MG63 (cell line): Measurements from ENCODE around the gene ZPLD1. TPM values are rescaled to one million over a fixed set of nuclear protein-coding genes. Genes with fewer than 3 reads are reported as not detected.

Source experiments
- DNase-seq: peaks from one replicate; pipeline ENCODE4 v3.0.0-alpha.2; 2020
- H3K27me3 ChIP-seq: fragments of 250-450 bp; sonication (Bioruptor Pico); 2 replicates; pipeline ENCODE4 v1.5.1; 2020; ENCODE audit warnings: mild to moderate bottlenecking, moderate library complexity
- H3K36me3 ChIP-seq: fragments of 250-450 bp; sonication (Bioruptor Pico); 2 replicates; pipeline ENCODE4 v1.5.1; 2020; ENCODE audit warnings: mild to moderate bottlenecking, moderate library complexity
- H3K4me3 ChIP-seq: fragments of 250-450 bp; sonication (Bioruptor Pico); 2 replicates; pipeline ENCODE4 v1.5.1; 2020; ENCODE audit warnings: mild to moderate bottlenecking, moderate library complexity
- H3K9me3 ChIP-seq: fragments of 250-450 bp; sonication (Bioruptor Pico); 2 replicates; pipeline ENCODE4 v1.5.1; 2020; ENCODE audit warnings: mild to moderate bottlenecking, moderate library complexity
- total RNA-seq: library from RNA; depleted of rRNA; stranded (reverse); fragments of >200 nt; shearing (Covaris generic); gene quantifications from 2 replicates; pipeline ENCODE4 v1.2.3, GENCODE V29; 2014; ENCODE audit warnings: low replicate concordance; rRNA removed

The ZPLD1 gene
- not detected in 2 replicates for total RNA-seq

DNA sequence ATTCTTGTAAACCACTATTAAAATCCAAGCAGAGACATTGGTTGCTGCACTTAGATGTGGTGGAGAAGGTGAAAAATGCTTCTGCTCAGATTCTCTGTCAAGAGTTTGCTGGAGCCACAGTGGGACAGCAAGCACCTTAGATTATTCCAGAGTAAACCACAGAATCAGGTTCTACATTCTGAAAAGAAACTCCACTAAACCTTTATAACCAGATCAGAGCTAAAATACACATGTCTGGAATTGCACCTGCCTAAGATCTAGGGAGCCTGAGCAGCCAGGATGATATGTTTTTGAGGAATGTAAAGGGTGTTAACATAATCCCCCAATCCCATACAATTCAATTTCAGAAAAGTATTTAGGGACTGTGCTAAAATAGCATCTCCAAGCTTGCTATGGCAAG lies at the start of gene ZPLD1:
Gene ZPLD1, plus strand, starts transcription at position 301 of the 400 bp plus-strand sequence. CDS start 3,473 bp downstream, outside the sequence.
- no peaks in the 10 kb centered on the region for H3K9me3 ChIP-seq
- no peaks in the 10 kb centered on the region for H3K36me3 ChIP-seq
- no peak within 1 kb of the TSS for H3K4me3 ChIP-seq
- no peak for DNase-seq
- H3K27me3 ChIP-seq, result no peaks in the 10 kb centered on the region

GRCh38 chr3:102390171-102390864 lies 44.5 kb upstream of the ZPLD1 start:
- 0 out of 2 replicates have a peak, but pooled peaks cover 2% of the 10 kb centered on the region for H3K27me3 ChIP-seq
- no peak overlapping the region for H3K4me3 ChIP-seq
- no peak for DNase-seq
- no peaks in the 10 kb centered on the region for H3K36me3 ChIP-seq
- no peaks in the 10 kb centered on the region for H3K9me3 ChIP-seq

- no peak for DNase-seq
- no peak overlapping the region for H3K4me3 ChIP-seq
- no peaks in the 10 kb centered on the region for H3K9me3 ChIP-seq
- H3K27me3 ChIP-seq, result 0 out of 2 replicates have a peak, but pooled peaks cover 2% of the 10 kb centered on the region
- no peaks in the 10 kb centered on the region for H3K36me3 ChIP-seq
Measured at GRCh38 chr3:102390916-102391315, 43.9 kb upstream of the ZPLD1 start.

GRCh38 chr3:102391491-102391890 lies 43.3 kb upstream of the ZPLD1 start:
- DNase-seq, result no peak
- Histone ChIP-seq H3K9me3 (no peaks in the 10 kb centered on the region), H3K27me3 (0 out of 2 replicates have a peak, but pooled peaks cover 2% of the 10 kb centered on the region), H3K4me3 (no peak overlapping the region), H3K36me3 (no peaks in the 10 kb centered on the region)

DNA sequence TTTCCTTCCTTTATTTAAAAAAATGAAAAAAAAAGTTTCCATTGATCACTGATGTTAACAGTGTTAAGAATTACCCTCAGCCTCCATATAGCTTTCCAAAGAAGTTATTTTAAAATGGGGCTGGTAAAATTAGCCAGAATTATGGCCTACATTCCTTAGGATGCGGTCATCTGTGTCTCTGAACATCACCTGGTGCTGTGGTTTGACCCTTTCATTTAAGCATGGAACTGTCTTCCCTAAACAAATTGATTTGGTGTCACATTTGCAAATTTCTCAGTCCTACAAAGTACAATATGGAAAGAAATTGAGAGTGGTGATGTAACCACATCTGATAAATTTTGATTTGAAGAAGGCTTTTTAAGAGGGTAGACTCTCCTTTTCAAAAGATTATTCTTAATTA lies 40.3 kb upstream of the ZPLD1 start:
- H3K27me3 ChIP-seq, result 0 out of 2 replicates have a peak, but pooled peaks cover 2% of the 10 kb centered on the region
- H3K4me3 ChIP-seq, result no peak overlapping the region
- H3K9me3 ChIP-seq, result no peaks in the 10 kb centered on the region
- no peak for DNase-seq
- H3K36me3 ChIP-seq, result no peaks in the 10 kb centered on the region

- H3K27me3 ChIP-seq, result 0 out of 2 replicates have a peak, but pooled peaks cover 2% of the 10 kb centered on the region
- DNase-seq, result no peak
- no peak overlapping the region for H3K4me3 ChIP-seq
- H3K9me3 ChIP-seq, result no peaks in the 10 kb centered on the region
- H3K36me3 ChIP-seq, result no peaks in the 10 kb centered on the region
Measured at GRCh38 chr3:102398176-102398575, 36.6 kb upstream of the ZPLD1 start.

- no peak overlapping the region for H3K4me3 ChIP-seq
- H3K36me3 ChIP-seq, result no peaks in the 10 kb centered on the region
- DNase-seq, result no peak
- H3K27me3 ChIP-seq, result 0 out of 2 replicates have a peak, but pooled peaks cover 2% of the 10 kb centered on the region
- H3K9me3 ChIP-seq, result no peaks in the 10 kb centered on the region
Measured at GRCh38 chr3:102398666-102399065, 36.1 kb upstream of the ZPLD1 start.

DNA sequence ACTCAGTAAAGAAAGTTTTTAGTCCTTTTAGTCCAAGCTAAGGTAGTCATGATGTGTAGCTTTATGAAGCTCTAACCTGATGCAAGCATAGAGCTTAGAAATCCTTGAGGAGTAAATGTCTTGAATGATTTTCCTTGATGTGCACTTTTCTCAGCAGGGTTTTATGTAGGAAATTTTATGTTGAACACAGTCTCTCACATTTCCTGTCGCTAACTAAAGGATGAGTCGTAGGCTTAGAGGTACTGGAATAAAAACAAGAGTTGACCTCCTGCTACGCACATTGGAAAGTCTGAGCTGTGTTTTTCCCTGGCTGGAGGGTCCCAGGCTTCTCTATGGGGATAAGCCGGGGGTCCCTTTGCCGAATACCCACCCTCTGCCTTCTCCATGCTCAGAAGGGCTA lies 34.7 kb upstream of the ZPLD1 start:
- no peak for DNase-seq
- Histone ChIP-seq H3K36me3 (no peaks in the 10 kb centered on the region), H3K4me3 (no peak overlapping the region), H3K9me3 (no peaks in the 10 kb centered on the region), H3K27me3 (no peaks in the 10 kb centered on the region)

GRCh38 chr3:102400766-102401165 lies 34.0 kb upstream of the ZPLD1 start:
- H3K27me3 ChIP-seq, result no peaks in the 10 kb centered on the region
- H3K9me3 ChIP-seq, result no peaks in the 10 kb centered on the region
- DNase-seq, result no peak
- H3K4me3 ChIP-seq, result no peak overlapping the region
- H3K36me3 ChIP-seq, result no peaks in the 10 kb centered on the region

DNA sequence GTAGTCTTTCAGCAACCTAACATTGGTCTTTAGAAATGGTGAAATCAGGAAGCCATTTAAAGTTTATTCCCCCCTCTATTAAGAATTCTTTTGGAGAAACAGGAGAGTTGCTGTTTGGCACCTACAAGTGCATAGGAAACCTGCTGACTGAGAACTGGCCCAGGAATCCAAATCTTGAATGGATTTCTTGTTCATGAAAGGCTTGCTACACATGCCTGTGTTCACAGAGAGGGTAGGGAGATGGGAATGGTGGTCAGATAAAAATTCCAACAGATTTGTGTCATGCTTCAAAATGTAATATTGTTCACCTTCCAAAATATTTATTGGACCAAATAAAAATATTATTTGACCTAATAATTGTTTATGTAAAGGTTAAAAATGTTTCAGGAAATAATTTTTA lies 24.2 kb upstream of the ZPLD1 start:
- no peak overlapping the region for H3K4me3 ChIP-seq
- no peaks in the 10 kb centered on the region for H3K27me3 ChIP-seq
- no peak for DNase-seq
- no peaks in the 10 kb centered on the region for H3K9me3 ChIP-seq
- no peaks in the 10 kb centered on the region for H3K36me3 ChIP-seq

GRCh38 chr3:102415553-102415952 lies 19.3 kb upstream of the ZPLD1 start:
- no peaks in the 10 kb centered on the region for H3K36me3 ChIP-seq
- no peak for DNase-seq
- no peaks in the 10 kb centered on the region for H3K9me3 ChIP-seq
- peak overlapping the region; percentile 28 for H3K4me3 ChIP-seq
- no peaks in the 10 kb centered on the region for H3K27me3 ChIP-seq

DNA sequence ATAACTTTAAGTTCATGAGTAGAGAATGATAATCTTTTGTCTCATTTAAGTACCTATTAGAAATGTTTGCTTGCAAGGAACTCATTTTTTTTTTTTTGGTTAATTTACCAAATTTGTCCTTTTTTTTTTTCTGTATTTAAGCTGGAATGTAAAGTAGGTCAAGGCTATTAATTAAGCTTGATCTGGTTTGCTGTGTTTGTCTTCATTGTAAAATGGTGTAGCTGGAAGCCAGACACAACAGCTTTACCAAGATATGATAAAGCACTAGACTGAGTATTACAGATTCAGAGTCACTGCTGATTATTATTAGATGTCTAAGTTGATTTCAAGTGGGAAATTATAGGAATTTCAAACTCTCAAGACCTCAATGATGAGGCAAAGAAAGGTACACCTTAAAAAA lies 15.0 kb upstream of the ZPLD1 start:
- no peaks in the 10 kb centered on the region for H3K9me3 ChIP-seq
- no peak for DNase-seq
- no peaks in the 10 kb centered on the region for H3K36me3 ChIP-seq
- H3K4me3 ChIP-seq, result no peak overlapping the region
- no peaks in the 10 kb centered on the region for H3K27me3 ChIP-seq

- Histone ChIP-seq H3K27me3 (no peaks in the 10 kb centered on the region), H3K36me3 (no peaks in the 10 kb centered on the region), H3K9me3 (no peaks in the 10 kb centered on the region), H3K4me3 (no peak overlapping the region)
- no peak for DNase-seq
Measured at GRCh38 chr3:102441832-102442231, 7.0 kb downstream of the ZPLD1 start.

- Histone ChIP-seq H3K36me3 (no peaks in the 10 kb centered on the region), H3K4me3 (no peak overlapping the region), H3K9me3 (no peaks in the 10 kb centered on the region), H3K27me3 (no peaks in the 10 kb centered on the region)
- DNase-seq, result no peak
Measured at GRCh38 chr3:102443021-102443420, 8.2 kb downstream of the ZPLD1 start.

DNA sequence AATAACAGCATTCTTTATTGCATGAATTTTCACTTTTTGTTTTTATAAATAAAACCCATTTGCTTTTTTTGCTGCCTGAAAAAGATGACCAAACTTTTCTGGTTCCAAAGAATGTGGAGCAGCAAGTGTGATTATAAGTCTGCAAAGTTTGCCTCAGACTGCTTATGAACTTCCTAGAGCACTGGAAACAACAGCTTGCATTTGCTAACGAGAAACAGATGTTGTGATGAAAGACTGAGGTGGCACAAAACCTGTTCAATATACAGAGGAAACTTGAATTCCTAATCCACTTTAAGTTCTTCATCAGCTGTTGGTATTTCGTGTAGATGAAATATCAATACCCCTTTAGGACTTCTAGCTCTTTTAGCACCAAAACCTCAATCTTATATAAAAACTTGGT lies 9.3 kb downstream of the ZPLD1 start:
- H3K27me3 ChIP-seq, result no peaks in the 10 kb centered on the region
- no peak for DNase-seq

GRCh38 chr3:102447272-102447671 lies 12.5 kb downstream of the ZPLD1 start:
- Histone ChIP-seq H3K27me3 (no peaks in the 10 kb centered on the region), H3K36me3 (no peaks in the 10 kb centered on the region), H3K4me3 (no peak overlapping the region), H3K9me3 (no peaks in the 10 kb centered on the region)
- no peak for DNase-seq

More for the DNA sequence above, 9.3 kb downstream of the ZPLD1 start:
- no peaks in the 10 kb centered on the region for H3K9me3 ChIP-seq
- no peaks in the 10 kb centered on the region for H3K36me3 ChIP-seq
- H3K4me3 ChIP-seq, result no peak overlapping the region

- H3K36me3 ChIP-seq, result no peaks in the 10 kb centered on the region
- no peaks in the 10 kb centered on the region for H3K27me3 ChIP-seq
- no peak overlapping the region for H3K4me3 ChIP-seq
- DNase-seq, result no peak
- H3K9me3 ChIP-seq, result no peaks in the 10 kb centered on the region
Measured at GRCh38 chr3:102449341-102449740, 14.5 kb downstream of the ZPLD1 start.

- Histone ChIP-seq H3K4me3 (no peak overlapping the region), H3K36me3 (no peaks in the 10 kb centered on the region), H3K9me3 (no peaks in the 10 kb centered on the region), H3K27me3 (no peaks in the 10 kb centered on the region)
- DNase-seq, result no peak
Measured at GRCh38 chr3:102449930-102450329, 15.1 kb downstream of the ZPLD1 start.
